Measurements from ENCODE around the gene PARP16.

Gene PARP16

DNA sequence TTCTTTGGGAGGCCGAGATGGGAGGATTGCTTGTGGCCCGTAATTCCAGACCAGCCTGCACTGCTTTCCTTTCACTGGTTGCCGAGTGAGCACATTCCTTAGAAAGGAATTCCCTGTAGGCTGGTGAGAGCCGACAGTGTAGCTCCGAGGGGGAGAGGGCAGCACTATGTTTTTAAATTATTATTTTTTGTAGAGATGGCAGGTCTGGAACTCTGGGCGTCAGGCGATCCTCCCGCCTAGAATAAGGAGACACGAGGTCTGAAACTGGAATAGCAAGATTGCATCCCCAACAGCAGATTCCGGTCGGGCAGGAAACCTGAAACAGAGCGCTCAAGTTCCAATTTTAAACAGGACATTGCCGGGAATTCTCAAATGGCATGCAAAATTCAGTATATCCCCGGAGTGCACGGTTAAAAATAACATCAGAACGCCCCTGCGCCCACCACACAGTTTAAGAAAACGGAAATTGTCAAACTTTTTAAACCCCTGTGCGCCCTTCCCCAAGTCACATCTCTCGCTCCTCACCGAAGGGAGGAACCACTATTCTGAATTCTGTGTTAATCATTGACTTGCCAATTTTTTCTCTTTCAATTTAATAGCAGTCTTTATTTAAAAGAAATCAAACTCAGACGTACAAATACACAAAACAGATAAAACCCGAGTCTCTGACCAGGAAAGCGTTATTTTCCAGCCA lies 17.2 kb upstream of the PARP16 start (continued):
- TF ChIP-seq ZEB2 (tag by site-specific recombination; IDR thresholded peaks at IDR 0.05) = no peak
- TF ChIP-seq GFI1B (tag by site-specific recombination; IDR thresholded peaks at IDR 0.05) = peak; percentile 9; the same call in 1 of the 2 replicates
- TF ChIP-seq, protein P1, sequence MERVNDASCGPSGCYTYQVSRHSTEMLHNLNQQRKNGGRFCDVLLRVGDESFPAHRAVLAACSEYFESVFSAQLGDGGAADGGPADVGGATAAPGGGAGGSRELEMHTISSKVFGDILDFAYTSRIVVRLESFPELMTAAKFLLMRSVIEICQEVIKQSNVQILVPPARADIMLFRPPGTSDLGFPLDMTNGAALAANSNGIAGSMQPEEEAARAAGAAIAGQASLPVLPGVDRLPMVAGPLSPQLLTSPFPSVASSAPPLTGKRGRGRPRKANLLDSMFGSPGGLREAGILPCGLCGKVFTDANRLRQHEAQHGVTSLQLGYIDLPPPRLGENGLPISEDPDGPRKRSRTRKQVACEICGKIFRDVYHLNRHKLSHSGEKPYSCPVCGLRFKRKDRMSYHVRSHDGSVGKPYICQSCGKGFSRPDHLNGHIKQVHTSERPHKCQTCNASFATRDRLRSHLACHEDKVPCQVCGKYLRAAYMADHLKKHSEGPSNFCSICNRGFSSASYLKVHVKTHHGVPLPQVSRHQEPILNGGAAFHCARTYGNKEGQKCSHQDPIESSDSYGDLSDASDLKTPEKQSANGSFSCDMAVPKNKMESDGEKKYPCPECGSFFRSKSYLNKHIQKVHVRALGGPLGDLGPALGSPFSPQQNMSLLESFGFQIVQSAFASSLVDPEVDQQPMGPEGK (tag by site-specific recombination; IDR thresholded peaks at IDR 0.05) = peak; percentile 14; the same call in 1 of the 2 replicates
- TF ChIP-seq ZNF747 (tag by site-specific recombination; IDR thresholded peaks at IDR 0.05) = no peak
- TF ChIP-seq ZNF624 (tag by site-specific recombination; IDR thresholded peaks at IDR 0.05) = no peak
- peak; percentile 85 for TF ChIP-seq ZBTB17 (tag by site-specific recombination; IDR thresholded peaks at IDR 0.05)
- TF ChIP-seq ZBTB8A (tag by site-specific recombination; IDR thresholded peaks at IDR 0.05) = peak; percentile 57
- TF ChIP-seq, protein P2, sequence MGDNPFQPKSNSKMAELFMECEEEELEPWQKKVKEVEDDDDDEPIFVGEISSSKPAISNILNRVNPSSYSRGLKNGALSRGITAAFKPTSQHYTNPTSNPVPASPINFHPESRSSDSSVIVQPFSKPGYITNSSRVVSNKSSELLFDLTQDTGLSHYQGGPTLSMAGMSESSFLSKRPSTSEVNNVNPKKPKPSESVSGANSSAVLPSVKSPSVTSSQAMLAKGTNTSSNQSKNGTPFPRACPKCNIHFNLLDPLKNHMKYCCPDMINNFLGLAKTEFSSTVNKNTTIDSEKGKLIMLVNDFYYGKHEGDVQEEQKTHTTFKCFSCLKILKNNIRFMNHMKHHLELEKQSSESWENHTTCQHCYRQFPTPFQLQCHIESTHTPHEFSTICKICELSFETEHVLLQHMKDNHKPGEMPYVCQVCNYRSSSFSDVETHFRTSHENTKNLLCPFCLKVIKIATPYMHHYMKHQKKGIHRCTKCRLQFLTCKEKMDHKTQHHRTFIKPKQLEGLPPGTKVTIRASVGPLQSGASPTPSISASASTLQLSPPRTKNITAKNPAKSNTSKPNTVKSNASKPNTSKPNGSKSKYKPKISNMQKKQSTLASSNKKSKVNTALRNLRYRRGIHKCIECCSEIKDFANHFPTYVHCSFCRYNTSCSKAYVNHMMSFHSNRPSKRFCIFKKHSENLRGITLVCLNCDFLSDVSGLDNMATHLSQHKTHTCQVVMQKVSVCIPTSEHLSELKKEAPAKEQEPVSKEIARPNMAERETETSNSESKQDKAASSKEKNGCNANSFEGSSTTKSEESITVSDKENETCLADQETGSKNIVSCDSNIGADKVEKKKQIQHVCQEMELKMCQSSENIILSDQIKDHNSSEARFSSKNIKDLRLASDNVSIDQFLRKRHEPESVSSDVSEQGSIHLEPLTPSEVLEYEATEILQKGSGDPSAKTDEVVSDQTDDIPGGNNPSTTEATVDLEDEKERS (tag by site-specific recombination; IDR thresholded peaks at IDR 0.05) = no peak
- TF ChIP-seq, protein P3, sequence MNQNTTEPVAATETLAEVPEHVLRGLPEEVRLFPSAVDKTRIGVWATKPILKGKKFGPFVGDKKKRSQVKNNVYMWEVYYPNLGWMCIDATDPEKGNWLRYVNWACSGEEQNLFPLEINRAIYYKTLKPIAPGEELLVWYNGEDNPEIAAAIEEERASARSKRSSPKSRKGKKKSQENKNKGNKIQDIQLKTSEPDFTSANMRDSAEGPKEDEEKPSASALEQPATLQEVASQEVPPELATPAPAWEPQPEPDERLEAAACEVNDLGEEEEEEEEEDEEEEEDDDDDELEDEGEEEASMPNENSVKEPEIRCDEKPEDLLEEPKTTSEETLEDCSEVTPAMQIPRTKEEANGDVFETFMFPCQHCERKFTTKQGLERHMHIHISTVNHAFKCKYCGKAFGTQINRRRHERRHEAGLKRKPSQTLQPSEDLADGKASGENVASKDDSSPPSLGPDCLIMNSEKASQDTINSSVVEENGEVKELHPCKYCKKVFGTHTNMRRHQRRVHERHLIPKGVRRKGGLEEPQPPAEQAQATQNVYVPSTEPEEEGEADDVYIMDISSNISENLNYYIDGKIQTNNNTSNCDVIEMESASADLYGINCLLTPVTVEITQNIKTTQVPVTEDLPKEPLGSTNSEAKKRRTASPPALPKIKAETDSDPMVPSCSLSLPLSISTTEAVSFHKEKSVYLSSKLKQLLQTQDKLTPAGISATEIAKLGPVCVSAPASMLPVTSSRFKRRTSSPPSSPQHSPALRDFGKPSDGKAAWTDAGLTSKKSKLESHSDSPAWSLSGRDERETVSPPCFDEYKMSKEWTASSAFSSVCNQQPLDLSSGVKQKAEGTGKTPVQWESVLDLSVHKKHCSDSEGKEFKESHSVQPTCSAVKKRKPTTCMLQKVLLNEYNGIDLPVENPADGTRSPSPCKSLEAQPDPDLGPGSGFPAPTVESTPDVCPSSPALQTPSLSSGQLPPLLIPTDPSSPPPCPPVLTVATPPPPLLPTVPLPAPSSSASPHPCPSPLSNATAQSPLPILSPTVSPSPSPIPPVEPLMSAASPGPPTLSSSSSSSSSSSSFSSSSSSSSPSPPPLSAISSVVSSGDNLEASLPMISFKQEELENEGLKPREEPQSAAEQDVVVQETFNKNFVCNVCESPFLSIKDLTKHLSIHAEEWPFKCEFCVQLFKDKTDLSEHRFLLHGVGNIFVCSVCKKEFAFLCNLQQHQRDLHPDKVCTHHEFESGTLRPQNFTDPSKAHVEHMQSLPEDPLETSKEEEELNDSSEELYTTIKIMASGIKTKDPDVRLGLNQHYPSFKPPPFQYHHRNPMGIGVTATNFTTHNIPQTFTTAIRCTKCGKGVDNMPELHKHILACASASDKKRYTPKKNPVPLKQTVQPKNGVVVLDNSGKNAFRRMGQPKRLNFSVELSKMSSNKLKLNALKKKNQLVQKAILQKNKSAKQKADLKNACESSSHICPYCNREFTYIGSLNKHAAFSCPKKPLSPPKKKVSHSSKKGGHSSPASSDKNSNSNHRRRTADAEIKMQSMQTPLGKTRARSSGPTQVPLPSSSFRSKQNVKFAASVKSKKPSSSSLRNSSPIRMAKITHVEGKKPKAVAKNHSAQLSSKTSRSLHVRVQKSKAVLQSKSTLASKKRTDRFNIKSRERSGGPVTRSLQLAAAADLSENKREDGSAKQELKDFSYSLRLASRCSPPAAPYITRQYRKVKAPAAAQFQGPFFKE (tag by site-specific recombination; IDR thresholded peaks at IDR 0.05; ENCODE audit: borderline replicate concordance) = no peak
- TF ChIP-seq ZNF600 (tag by site-specific recombination; IDR thresholded peaks at IDR 0.05) = peak; percentile 98
- no peak for TF ChIP-seq ZNF629 (tag by site-specific recombination; IDR thresholded peaks at IDR 0.05)
- peak; percentile 73 for TF ChIP-seq ZBTB20 (tag by site-specific recombination; IDR thresholded peaks at IDR 0.05)
- TF ChIP-seq, protein P4, sequence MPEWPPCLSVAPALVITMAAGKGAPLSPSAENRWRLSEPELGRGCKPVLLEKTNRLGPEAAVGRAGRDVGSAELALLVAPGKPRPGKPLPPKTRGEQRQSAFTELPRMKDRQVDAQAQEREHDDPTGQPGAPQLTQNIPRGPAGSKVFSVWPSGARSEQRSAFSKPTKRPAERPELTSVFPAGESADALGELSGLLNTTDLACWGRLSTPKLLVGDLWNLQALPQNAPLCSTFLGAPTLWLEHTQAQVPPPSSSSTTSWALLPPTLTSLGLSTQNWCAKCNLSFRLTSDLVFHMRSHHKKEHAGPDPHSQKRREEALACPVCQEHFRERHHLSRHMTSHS (tag by site-specific recombination; IDR thresholded peaks at IDR 0.05) = no peak
- peak; percentile 55 for TF ChIP-seq ZXDB (tag by site-specific recombination; IDR thresholded peaks at IDR 0.05)
- TF ChIP-seq ZNF175 (tag by site-specific recombination; IDR thresholded peaks at IDR 0.05) = no peak
- no peak for TF ChIP-seq ZNF654 (tag by site-specific recombination; IDR thresholded peaks at IDR 0.05; ENCODE audit: low read depth)
- TF ChIP-seq ZFP3 (tag by site-specific recombination; IDR thresholded peaks at IDR 0.05; ENCODE audit: low read depth) = 0 out of 2 replicates have a peak, but pooled peaks have one; percentile 32
- no peak for TF ChIP-seq ZNF19 (tag by site-specific recombination; IDR thresholded peaks at IDR 0.05; ENCODE audit: low read depth)
- TF ChIP-seq, protein P5, sequence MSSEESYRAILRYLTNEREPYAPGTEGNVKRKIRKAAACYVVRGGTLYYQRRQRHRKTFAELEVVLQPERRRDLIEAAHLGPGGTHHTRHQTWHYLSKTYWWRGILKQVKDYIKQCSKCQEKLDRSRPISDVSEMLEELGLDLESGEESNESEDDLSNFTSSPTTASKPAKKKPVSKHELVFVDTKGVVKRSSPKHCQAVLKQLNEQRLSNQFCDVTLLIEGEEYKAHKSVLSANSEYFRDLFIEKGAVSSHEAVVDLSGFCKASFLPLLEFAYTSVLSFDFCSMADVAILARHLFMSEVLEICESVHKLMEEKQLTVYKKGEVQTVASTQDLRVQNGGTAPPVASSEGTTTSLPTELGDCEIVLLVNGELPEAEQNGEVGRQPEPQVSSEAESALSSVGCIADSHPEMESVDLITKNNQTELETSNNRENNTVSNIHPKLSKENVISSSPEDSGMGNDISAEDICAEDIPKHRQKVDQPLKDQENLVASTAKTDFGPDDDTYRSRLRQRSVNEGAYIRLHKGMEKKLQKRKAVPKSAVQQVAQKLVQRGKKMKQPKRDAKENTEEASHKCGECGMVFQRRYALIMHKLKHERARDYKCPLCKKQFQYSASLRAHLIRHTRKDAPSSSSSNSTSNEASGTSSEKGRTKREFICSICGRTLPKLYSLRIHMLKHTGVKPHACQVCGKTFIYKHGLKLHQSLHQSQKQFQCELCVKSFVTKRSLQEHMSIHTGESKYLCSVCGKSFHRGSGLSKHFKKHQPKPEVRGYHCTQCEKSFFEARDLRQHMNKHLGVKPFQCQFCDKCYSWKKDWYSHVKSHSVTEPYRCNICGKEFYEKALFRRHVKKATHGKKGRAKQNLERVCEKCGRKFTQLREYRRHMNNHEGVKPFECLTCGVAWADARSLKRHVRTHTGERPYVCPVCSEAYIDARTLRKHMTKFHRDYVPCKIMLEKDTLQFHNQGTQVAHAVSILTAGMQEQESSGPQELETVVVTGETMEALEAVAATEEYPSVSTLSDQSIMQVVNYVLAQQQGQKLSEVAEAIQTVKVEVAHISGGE (tag by site-specific recombination; conservative IDR thresholded peaks at IDR 0.05; ENCODE audit: low read depth) = peak; percentile 91
- TF ChIP-seq KLF9 (tag by site-specific recombination; IDR thresholded peaks at IDR 0.05; ENCODE audit: low read depth) = no peak
- no peak for TF ChIP-seq RBAK (tag by site-specific recombination; IDR thresholded peaks at IDR 0.05)
